Measurements from ENCODE around the gene VDR. TPM values are rescaled to one million over a fixed set of nuclear protein-coding genes. Genes with fewer than 3 reads are reported as not detected.

Gene VDR
- total RNA-seq, 1 experiment from 2014 or later: 2.4 TPM

DNA sequence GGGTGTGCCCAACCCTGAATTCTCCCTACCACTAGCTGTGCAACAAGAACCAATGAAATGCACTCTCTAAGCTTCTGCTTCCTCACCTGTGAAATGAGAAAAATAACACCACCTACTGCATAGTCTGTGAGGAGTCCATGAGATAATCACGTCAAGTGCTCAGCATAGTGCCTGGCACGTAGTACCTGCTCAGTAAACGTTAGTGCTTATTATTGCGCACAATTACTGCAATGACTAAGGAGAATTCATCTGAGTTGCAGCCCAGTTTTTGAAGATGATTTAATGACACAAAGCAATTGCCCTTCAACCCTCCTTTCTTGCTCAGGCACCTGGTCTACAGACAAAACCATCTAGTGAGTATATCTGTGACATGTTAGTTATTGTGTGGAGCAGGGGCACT, 8.8 kb downstream of the VDR start:
- DNase-seq (ENCODE audit: extremely low read depth, low read depth): no peak

DNA sequence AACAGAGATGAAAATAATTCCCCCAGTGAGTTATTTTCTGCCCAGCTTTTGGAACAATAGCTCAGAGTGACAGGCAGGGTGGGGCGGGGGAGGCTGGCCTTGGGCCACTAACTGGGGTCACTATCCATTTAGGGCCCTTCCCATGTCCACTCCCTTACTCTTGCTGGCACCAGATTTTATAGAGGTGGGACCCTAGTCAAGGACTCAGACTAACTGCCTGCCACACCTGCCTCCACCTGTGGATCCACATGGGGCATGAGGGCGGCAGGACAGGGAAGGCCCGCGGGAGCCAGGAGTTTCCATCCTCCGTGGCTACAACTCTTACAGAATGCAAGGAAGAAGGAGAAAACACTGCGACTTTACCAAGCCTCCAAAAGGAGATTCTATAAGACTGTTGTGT, 10.1 kb downstream of the VDR start:
- no peak for DNase-seq (ENCODE audit: extremely low read depth, low read depth)

DNA sequence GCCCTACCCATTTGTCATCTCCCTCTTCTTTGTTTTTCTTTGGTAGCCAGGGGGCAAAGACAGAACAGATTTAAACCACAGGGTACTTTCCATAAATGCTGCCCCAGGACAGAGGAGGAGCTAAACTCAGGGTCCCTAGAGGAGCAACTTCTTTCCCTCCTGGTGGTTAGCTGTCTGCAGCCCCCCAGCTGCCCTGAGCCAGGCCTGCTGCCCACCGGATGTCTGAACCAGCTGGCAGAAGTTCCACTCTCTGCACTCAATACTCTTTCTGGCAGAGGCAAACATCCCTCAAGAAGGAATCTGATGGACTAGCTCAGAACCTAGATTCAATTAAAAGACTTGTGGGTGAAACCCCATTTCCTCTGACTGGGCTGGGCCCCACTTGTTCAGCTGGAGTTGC, 10.7 kb downstream of the VDR start:
- no peak for DNase-seq (ENCODE audit: extremely low read depth, low read depth)

DNA sequence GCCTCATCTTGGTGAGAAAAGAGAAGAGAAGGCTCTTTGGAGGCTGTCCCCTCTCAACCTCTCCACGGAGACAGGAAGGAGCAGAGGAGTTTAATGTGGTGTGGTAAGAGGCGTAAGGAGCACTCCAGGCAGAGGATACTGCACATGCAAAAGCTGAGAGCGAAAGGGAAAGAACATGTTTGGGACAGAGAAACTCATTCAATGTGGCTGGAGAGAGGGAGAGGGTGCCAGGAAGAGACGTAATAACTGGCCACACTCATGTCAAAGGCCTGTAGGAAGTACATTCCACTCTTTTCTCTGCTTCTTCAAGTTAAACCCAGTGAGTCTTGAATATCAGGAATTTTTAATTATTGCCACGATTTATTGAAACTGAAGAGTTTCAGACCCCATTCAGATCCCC, 12.0 kb downstream of the VDR start:
- DNase-seq (ENCODE audit: extremely low read depth, low read depth): no peak

DNA sequence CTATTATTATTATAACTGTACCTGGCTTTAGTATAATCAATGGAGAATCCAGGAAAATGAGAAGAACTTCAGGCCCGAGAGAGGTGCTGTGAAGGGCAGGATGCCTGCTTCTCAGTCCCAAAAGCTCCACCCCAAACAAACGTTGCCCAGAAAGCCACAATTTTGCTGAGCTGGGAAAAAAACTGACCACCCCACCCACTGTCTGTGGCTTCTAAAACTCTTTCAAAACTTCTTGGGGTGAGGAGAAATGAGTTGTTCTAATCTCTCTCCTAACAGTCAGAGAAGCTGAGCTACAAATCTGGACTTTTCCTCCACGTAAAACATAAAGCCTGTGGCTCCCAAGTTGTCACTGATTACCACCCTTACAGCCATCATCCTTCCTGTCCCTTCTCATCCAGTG, 13.4 kb downstream of the VDR start:
- DNase-seq (ENCODE audit: extremely low read depth, low read depth): no peak

DNA sequence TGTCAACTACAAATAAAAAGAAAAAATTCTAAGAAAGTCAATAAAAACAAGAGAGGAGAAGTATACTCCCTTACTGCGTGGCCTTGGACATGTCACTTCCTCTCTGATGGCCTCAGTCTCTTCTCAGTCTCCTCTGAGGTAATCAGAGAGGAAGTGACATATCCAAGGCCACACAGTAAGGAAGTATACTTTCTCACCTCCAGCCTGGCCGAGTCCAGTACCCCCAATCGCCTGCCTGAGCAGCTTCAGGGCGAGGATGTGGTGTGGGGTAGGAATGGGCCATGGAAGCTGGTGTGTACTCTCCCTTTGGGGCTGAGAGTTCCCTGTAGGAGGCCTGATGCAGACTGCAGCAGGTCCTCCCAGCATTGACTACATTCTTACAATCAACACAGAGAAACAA, 15.8 kb downstream of the VDR start:
- DNase-seq (ENCODE audit: extremely low read depth, low read depth): no peak

DNA sequence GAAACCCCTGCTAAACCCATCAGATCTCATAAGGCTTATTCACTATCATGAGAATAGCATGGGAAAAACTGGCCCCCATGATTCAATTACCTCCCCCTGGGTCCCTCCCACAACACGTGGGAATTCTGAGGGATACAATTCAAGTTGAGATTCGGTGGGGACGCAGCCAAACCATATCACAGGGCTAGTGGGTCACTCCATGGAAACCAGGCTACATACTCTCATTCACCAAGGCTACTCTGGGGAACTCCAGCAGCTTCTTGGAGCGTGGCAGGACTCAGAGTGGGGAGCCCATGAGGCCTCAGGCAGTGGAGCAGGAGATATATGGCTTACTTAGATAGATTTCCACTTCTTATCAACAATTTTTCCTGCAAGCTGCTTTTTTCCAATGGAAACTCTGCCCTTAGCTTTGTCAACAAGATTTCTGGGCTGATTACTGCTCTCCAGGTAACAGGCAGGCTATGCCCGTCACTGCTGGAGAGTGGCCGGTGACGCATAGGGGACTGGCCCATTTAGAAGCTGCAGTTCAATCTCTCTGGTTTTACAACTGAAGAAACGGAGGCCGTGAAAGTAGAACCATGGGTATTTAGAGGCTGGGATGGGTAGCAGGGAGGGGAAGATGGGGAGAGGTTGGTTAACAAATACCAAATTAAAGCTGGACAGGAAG, 16.5 kb downstream of the VDR start:
- DNase-seq (ENCODE audit: extremely low read depth, low read depth): no peak

DNA sequence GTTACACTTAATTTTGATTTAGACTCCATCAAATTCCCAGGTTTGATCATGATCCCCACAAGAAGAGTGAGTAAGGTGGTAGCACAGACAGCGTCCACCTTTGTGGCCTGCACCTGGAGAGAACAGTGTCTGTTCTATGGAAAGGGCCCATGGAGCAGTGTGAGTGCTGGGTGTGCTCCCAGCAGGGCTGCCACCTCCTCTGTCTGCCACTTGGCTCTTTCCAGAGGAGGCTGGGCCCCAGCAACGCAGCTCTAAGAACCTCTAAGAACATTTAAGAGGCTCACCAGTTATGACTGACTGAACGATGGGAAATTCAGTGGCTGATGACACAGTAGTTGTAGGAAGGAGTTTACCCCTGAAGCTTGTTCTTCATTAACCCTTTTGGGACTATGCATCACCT, 17.3 kb downstream of the VDR start:
- no peak for DNase-seq (ENCODE audit: extremely low read depth, low read depth)

DNA sequence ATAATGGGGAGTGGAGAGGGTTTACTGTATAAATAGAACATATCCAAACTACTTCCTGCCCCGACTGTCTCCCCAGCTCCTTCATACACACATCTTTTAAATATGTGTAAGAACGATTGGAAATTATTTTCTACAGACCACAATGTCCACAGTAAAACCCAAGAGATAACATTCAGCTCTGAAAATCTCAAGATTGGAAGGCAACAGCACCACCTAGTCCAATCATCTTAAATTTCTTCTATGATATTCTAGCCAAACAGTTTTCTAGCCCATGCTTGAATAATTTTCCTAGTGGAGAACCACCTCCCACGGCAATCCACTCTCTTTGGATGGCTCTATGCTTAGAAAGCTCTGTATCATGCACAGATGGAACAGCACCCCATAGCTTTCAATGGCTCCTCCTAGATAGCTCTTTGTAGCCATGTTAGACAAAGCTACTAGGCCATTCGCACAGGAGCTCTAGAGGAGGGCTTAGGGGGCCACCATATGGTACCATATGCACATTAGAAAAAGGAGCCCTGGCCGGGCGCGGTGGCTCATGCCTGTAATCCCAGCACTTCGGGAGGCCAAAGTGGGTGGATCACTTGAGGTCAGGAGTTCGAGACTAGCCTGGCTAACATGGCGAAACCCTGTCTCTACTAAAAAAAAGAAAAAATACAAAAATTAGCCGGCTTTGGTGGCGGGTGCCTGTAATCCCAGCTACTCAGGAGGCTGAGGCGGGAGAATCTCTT, 18.1 kb downstream of the VDR start:
- no peak for DNase-seq (ENCODE audit: extremely low read depth, low read depth)

DNA sequence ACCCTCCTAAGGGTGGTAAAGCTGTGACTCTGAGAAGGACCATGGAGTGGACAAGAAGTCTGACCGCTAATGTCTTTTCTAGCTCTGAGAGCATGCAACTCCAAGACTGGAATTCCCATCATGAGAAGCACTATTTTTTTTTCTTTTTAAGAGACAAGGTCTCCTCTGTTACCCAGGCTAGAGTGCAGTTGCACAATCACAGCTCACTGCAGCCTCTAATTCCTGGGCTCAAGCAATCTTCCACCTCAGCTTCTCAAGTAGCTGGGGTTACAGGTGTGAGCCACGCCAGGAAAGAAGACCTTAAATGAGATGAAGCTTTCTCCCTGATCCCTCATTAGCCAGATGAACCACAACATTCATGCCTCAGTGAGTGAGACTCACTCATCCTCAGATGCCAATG, 19.2 kb downstream of the VDR start:
- no peak for DNase-seq (ENCODE audit: extremely low read depth, low read depth)

DNA sequence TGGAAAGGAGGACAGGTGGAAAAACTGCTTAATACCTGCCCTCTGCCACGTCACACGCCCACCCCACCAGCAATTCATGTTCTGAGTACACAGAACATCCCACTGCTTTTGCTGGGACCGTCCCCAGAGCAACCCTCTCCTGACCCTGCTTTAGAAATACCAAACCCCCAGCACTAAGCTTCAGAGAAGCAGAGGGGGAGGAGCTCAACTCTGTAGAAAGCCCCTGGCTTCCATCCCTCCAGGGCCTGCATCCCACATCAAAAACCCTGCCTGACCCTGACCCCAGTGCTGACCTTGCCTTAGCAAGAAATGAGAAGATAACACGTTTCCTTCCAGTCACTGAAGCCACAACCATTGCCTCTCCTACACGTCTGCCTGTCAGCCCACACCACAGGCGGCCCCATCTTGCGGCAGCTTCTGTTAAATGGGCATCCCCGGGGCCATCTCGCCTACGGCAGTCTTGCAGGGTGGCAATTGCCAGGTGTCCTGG, 19.7 kb downstream of the VDR start:
- DNase-seq (ENCODE audit: extremely low read depth, low read depth): no peak

DNA sequence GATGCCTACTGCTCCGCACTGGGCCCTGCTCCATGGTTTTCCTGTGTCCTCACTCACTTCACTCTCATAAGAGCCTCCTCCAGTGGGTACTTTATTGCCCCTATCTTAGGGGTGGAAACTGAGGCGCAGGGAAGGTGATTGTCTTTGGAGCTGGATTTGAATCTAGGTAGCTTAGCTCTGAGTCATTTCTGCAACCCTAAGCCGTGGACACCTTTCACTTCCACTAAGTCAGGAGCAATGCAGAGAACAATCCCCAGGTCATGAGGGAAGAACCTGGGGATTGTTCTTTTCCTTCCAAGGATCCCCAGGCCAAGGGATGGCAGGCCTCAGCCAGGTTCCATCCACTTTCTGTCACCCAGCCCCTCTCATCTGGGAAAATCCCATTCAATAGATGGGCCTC, 20.3 kb downstream of the VDR start:
- no peak for DNase-seq (ENCODE audit: extremely low read depth, low read depth)

DNA sequence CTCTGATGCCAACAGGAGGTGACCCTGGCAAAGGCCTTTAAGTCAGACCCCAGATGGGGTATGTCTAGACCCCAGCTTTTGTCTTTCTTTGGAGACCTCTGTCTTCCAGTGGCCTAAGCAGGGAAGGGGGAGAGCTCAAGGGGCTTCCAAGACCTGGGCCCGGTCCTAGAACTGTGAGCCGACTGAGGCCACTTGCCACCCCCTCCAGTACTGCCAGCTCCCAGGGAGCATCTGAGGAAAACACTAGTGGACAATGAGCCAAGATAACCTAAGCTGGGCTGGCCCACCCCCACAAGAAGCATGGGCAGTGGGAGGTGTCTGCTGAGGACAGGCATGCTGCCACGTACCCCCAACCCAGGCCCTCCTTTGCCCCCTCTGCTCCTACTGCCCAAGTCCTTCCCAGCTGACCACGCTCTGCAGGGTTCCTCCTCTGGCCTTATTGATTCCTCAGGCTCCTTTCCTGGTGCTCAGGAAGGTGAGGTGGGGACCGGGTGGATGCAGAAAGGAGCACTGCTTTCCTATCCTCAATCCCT, 21.1 kb downstream of the VDR start:
- DNase-seq (ENCODE audit: extremely low read depth, low read depth): no peak

DNA sequence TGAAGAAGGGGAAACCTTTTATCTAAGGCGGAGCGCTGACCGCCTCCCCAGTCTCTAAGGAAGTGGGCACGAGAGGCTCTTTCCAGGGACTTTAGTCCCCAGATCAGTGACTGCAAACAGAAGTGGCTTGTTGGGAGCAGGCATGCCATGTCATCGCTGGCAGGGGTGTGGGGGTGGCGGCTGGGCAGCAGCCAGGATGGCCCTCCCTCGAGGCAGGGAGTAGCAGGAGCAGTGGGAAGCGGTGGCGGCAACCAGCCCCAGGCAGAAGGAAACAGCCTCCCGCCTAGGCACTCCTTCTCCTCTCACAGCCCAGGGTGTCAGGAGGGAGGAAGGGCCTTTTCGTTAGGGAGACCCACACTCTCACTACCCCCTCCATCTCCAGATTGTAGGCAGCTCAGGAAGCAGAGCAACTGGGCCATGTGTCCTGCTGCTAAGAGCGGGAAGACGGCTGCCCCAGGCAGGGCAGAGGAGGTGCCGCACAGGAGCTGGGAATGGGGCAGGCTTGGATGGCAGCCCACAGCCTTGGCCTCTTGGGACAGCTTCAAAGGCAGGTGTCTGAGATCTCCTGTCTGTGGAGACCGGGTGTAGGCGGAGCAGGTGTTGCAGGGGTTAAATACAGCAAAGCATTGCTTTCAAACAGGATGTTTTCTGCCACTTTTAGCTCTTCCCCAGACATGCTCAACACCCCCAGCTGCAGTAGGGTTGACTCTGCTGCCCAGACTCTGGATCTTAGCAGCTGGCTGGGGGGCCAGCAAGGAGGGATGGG, 21.8 kb downstream of the VDR start:
- no peak for DNase-seq (ENCODE audit: extremely low read depth, low read depth)

DNA sequence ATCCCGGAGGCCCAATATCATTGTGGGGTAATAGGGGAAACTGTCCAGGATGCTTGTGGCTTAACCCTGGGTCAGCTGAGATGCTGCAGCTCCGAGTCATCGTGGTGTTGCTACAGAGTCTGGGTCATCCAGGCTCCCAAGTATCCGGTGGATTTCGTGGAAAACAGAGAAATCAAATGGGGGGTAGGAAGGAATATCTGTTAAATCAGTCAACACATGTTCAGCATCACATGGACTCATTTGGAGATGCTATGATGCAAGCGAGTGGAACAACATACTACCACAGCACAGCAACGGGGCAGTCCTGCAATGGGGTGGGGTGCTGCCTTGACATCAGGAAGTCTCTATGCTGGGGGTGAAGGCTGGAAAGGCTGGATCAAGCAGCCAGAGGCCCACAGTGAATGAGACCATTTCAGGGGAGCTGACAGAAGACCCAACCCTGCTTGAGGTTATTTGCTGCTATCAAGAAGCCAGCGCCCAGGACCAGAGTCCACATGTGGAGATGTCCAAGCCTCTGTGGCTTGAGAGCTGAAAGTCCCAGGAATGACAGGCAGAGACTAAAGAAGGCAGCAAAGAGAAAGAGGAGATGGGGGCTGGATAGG, 22.9 kb downstream of the VDR start:
- DNase-seq (ENCODE audit: extremely low read depth, low read depth): no peak

DNA sequence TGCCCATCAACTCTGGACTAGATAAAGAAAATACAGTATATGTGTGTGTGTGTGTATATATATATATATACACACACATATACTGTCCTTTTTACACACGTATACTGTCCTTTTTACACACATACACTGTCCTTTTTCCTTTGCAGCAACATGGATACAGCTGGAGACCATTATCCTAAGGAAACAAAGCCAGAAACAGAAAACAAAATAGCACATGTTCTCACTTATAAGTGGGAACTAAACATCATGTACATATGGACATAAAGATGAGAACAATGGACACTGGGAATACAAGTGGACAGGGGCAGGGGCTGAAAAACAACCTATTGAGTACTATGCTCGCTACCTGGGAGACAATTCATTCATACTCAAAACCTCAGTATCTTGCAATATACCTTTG, 23.7 kb downstream of the VDR start:
- no peak for DNase-seq (ENCODE audit: extremely low read depth, low read depth)

DNA sequence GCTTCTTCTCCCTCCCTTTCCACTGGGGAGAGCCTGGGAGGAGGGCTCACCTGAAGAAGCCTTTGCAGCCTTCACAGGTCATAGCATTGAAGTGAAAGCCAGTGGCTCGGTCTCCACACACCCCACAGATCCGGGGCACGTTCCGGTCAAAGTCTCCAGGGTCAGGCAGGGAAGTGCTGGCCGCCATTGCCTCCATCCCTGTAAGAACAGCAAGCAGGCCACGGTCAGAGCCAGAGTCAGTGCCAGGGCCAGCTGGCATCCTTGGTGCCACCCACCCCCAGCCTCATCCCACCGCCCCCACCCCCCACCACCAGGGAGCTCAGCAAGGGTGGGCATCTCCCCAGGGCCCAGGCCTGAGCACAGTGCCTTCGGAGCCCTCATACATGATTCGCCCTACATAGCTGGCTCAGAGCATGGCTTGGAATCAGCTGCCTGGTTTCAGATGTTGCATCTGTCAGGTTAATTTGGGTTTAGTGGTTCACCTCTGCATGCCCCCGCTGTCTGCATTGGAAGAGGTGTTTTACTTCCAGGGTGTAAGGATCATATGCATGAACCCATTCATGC, 25.8 kb downstream of the VDR start:
- no peak for DNase-seq (ENCODE audit: extremely low read depth, low read depth)

DNA sequence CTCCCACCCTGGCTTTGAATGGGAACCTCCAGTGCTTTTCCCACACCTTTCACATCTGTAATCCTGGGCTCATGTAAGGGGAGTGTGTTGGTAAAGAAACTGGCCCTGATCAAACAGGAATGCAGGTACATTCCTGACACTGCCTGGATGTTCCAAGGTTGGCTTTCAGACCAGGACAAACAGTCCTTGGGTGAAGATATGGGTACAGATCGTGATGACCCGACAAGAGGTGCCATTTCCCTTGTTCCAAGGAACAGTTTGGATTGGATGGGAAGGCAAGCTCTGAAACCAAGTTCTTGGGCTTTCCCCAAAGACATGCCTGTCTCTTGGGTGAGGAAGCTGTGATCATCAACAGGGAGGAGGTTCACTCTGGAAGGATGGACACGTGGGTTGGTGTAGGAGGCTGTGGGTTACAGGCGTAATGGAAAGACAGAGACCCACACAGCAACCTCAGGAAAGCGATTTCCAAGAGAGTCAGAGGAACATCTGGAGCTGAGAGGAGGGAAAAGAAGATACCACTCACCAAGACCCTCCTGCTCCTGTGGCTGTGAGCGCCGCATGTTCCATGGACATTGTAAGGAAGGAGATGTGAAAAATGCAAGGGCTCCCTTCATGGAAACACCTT, 26.4 kb downstream of the VDR start:
- no peak for DNase-seq (ENCODE audit: extremely low read depth, low read depth)

DNA sequence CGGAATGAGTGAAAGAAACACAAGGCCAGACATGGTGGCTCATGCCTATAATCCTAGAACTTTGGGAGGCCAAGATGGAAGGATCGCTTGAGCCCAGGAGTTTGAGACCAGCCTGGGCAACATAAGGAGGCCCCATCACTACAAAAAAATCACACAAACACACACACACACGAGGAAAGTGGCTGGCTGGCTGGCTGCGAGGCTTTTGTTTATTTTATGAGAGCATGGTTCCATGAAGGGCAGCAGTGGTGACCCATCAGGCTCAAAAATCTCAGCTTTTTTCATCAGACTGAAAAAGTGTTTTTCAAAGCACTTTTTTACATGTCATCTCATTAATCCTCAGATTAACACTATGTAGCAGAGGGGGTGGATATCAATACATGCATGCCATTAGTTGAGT, 27.7 kb downstream of the VDR start:
- DNase-seq (ENCODE audit: extremely low read depth, low read depth): no peak

DNA sequence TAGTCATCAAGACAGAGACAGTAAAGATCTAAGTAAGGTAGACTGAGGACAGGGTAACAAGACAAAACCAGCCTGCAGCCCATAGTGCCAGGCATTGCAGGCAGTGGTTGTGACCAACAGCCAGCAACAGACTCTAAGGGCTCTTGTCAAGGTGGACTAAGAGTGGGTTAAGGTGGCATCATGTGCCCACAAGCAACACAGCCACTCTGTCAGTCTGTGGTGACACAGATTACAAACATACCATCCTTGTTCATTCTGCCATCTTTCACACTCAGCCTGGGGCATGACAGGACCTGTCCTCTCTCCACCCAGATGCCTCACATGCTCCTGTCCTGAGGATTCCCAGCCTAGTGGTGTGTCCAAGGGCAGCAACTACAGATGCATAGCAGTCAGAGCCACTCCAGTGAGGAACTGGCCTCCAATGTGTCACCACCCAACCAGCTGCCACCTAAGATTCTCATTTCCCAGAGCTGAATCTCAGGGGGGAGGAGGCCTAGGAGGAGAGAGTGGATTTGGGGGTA, 28.3 kb downstream of the VDR start:
- DNase-seq (ENCODE audit: extremely low read depth, low read depth): no peak
